GM12892 (cell line): ENCODE results near the gene CYTH1.

Experiments
- DNase-seq: peaks from one replicate; pipeline ENCODE4 v3.0.0; 2011; ENCODE audit not compliant: insufficient read length
- FAIRE-seq: peaks from 2 replicates; lab custom pipeline; 2011; peaks lifted over from hg19 to GRCh38; lab: Jason Lieb, UNC
- POLR2A ChIP-seq: IDR thresholded peaks from 2 replicates; pipeline ENCODE4 v1.6.1; 2011; ENCODE audit warnings: low read depth, low read length, control low read depth
- POLR2AphosphoS5 ChIP-seq: IDR thresholded peaks from 2 replicates; pipeline ENCODE4 v1.6.1; 2011; ENCODE audit warnings: low read depth, low read length, control low read depth
- TAF1 ChIP-seq: IDR thresholded peaks from 2 replicates; pipeline ENCODE4 v1.6.1; 2011; ENCODE audit warnings: low read depth, mild to moderate bottlenecking, control low read depth, low read length, borderline replicate concordance

The CYTH1 gene

GRCh38 chr17:78819806-78820792, 38.0 kb upstream of the CYTH1 start:
- TF ChIP-seq TAF1, result no peak
- TF ChIP-seq POLR2AphosphoS5, result no peak; the same call in 1 of the 2 replicates
- no peak for TF ChIP-seq POLR2A
- DNase-seq (no peak), FAIRE-seq (no peak)

DNA sequence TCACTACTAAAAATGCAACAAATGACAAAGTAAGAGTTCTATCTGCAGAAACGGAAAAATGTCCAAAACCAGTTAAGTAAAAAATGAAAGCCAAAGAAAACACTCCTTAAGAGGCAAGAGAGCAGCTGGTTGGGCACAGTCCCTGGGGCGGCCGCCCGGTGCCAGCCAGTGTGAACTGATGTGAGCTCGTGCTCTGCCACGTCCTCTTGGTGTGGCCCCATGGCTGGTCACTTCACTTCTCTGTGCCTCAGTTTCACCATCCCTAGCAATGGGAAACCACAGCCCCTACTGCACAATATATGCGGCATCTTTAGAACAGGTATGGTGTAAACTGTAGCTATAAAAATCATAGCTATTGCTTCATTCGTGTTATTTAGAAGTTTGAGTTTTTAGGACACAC, 37.3 kb upstream of the CYTH1 start:
- FAIRE-seq, result no peak

GRCh38 chr17:78818932-78819331, 36.9 kb upstream of the CYTH1 start:
- DNase-seq (no peak), FAIRE-seq (no peak)
- TF ChIP-seq TAF1, result no peak
- no peak for TF ChIP-seq POLR2A
- TF ChIP-seq POLR2AphosphoS5, result no peak

More for the DNA sequence above, 37.3 kb upstream of the CYTH1 start:
- DNase-seq, result no peak
- TF ChIP-seq POLR2A (no peak), POLR2AphosphoS5 (no peak), TAF1 (no peak)

DNA sequence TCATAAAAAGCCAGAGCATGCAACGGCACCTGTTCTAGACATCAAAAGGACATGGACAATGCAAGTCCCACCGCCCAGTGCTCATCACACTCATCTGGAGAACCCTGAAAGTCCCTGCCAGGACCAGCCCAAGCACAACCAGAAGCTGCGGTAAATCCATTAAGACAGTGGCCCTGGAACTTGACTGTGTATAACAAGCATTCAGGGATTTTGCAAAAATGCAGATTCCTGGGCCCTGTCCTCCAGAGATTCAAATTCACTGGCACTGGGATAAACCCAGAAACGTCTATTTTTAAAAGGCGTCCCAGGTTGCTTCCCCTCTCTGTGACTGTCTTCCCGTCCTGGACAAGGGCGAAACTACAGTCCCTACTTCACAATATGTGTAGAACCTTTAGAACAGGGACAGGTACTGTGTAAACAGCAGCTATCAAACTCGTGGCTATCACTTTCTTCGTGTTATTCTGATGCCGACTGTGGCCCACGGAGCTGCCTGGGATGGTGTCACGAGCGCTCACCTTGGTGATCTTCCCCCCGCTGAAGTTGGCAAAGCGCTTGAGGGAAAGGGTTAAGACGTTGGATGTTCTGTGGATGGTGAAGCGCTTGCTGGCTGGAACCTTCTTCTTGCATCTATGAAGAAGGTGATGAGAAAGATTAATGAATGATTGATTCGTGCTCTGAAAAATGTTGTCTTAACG, 36.2 kb upstream of the CYTH1 start:
- no peak for TF ChIP-seq POLR2AphosphoS5
- no peak for TF ChIP-seq POLR2A
- no peak for TF ChIP-seq TAF1
- DNase-seq (no peak), FAIRE-seq (no peak)

DNA sequence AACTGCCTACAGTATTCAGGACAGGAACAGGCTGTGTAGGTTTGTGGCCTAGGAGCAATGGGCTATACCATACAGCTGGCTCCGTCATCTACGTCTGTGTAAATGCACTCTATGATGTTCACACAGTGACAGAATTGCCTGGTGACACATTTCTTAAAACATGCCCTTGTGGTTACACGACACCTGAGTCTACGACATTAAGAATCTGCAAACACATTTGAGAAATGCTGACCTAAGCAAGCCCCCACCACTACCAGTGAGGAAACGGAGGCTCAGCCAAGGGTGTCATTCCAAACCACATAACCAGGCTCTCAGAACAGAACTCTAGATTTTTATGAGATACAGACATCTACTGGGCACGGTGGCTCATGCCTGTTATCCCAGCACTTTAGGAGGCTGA, 35.0 kb upstream of the CYTH1 start:
- DNase-seq (no peak), FAIRE-seq (no peak)
- no peak for TF ChIP-seq TAF1
- no peak for TF ChIP-seq POLR2A

DNA sequence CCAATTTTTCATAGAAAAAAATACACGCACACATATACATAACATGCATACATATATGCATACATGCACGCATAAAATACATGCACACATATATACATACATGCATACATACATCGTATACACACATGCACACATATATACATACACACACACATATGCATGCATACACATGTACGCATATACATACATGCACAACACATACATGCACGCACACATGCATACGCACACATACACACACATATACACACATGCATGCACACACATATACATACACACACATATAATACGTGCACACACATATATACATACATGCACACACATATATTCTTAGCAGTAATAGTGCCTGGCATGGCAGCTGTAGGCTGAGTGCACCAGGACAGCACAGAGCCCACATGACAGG, 33.6 kb upstream of the CYTH1 start:
- no peak for FAIRE-seq
- no peak for TF ChIP-seq POLR2AphosphoS5
- TF ChIP-seq TAF1, result no peak
- TF ChIP-seq POLR2A, result no peak
- no peak for DNase-seq

GRCh38 chr17:78812855-78813254, 30.8 kb upstream of the CYTH1 start:
- TF ChIP-seq TAF1, result no peak
- no peak for TF ChIP-seq POLR2AphosphoS5
- TF ChIP-seq POLR2A, result no peak
- FAIRE-seq, result no peak

DNA sequence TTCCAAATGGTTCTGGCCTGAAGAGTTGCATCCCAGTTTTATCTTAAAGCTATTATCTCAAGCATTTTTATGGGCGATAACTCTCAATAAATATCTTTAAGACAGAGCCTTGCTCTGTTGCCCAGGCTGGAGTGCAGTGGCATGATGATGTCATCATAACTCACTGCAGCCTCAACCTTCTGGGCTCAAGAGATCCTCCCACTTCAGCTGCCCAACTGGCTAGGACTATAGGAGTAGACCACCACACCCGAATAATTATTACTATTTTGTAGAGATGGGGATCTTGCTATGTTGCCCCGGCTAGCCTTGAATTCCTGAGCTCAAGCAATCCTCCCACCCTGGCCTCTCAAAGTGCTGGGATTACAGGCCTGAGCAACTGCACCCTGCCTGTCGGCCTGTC, 26.1 kb upstream of the CYTH1 start:
- DNase-seq (no peak), FAIRE-seq (no peak)
- no peak for TF ChIP-seq POLR2A
- no peak for TF ChIP-seq POLR2AphosphoS5
- no peak for TF ChIP-seq TAF1

More at GRCh38 chr17:78812855-78813254, 30.8 kb upstream of the CYTH1 start:
- no peak for DNase-seq

GRCh38 chr17:78806451-78806850, 24.4 kb upstream of the CYTH1 start:
- FAIRE-seq, result no peak
- TF ChIP-seq POLR2A (no peak), POLR2AphosphoS5 (no peak), TAF1 (no peak)
- no peak for DNase-seq

DNA sequence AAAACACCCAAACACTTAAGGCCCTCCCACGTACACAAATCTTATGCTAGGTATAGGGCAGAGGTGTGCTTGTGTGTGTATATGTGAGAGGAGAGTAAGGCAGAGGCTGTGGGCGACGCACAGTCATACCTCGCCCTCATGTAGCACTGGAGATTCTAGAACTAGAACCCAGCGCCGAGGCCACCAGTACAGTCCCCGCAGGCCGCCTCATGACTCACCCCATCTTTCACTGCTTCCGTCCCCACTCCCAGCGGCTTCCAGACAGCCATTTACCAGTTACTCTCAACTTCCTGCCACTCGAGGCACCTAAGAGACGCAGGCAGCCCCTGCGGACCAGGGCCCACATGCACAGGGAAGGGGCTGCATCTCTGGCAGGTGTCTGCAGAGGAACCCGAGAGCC, 23.2 kb upstream of the CYTH1 start:
- TF ChIP-seq TAF1 (no peak), POLR2AphosphoS5 (no peak), POLR2A (no peak)
- DNase-seq (no peak), FAIRE-seq (no peak)

GRCh38 chr17:78804777-78805176, 22.7 kb upstream of the CYTH1 start:
- no peak for FAIRE-seq

More at GRCh38 chr17:78804777-78805176, 22.7 kb upstream of the CYTH1 start:
- no peak for DNase-seq
- no peak for TF ChIP-seq POLR2A
- no peak for TF ChIP-seq POLR2AphosphoS5
- TF ChIP-seq TAF1, result no peak
